Raji (cell line): Measurements from ENCODE around the gene PPP1R12C.

Source experiments
- POLR2A ChIP-seq: IDR thresholded peaks from 2 replicates; pipeline ENCODE4 v1.6.1; 2011; ENCODE audit warnings: low read depth, low read length, control low read depth; ENCODE audit not compliant: insufficient read depth

Gene PPP1R12C

GRCh38 chr19:55116859-55117662 is at the start of gene PPP1R12C:
TSS of gene PPP1R12C (minus strand) at chr19:55117637. CDS start at chr19:55117543, 94 bp downstream.
- TF ChIP-seq POLR2A = 0 out of 2 replicates have a peak, but pooled peaks have one; percentile 6

DNA sequence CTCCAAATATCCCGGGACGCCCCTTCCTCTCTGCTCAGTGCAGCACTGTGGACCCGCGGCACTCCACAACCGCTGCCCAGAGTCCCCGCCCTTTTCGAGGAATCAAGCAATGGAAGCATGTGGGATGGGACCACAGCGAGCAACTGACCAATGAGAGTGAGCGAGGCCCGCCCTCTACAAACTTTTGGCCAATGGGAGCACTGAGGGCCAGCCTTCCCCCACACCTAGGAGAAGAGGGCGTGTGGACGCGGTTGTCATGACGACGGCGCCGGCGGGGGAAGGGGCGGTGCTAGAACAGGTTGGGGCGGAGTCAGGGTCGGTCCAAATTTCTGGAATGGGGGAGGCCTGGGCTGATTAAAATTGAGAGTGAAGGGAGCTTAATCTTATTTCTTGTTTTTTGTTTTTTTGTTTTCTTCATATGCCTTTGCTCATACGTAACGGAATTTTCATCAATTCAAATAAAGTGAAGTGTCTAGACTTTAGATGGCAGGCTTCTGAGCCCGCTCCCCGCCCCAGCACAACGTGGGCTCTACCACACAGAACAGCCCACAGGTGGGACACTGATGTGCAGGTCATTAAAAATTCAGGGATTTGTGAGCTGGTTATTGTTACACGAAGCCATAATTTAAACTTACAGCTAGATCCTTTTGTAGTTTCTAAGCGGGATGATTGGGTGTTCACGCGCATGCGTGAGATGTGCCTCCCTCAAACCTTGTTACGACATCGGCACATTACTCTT is 49.3 kb upstream of the PPP1R12C start, which contains the start of gene DNAAF3:
DNAAF3 (minus strand) TSS at position 84 of the 739 bp plus-strand sequence. CDS start 200 bp downstream, outside the sequence.
- no peak for TF ChIP-seq POLR2A

GRCh38 chr19:55165952-55166529 is 48.6 kb upstream of the PPP1R12C start:
- no peak for TF ChIP-seq POLR2A

- TF ChIP-seq POLR2A = no peak
Measured at GRCh38 chr19:55161571-55162322, 44.3 kb upstream of the PPP1R12C start.

DNA sequence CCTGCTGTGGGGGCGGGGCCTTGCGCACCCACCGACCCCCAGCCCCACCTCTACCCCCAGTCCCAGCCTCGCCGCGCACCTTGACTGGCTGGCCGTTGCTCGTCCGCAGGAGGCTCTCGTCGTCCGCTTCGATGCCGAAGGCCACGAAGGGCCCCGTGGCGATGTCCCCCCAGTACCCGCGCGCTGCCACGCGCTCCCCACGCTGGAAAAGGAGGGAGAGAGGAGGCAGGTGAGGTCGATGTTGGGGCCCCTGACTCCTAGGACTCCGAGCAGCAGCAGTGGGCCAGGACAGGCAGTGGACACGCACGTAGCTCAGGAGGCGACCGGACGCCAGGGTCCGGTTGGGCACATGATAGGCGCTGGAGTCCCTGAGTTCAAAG is 43.5 kb upstream of the PPP1R12C start:
- no peak for TF ChIP-seq POLR2A

GRCh38 chr19:55160128-55160985 is 42.9 kb upstream of the PPP1R12C start:
- 0 out of 2 replicates have a peak, but pooled peaks have one; percentile 28 for TF ChIP-seq POLR2A

GRCh38 chr19:55158848-55159749 is 41.7 kb upstream of the PPP1R12C start:
- TF ChIP-seq POLR2A = no peak

GRCh38 chr19:55158423-55158822 is 41.0 kb upstream of the PPP1R12C start:
- no peak for TF ChIP-seq POLR2A

GRCh38 chr19:55157064-55157908 is 39.8 kb upstream of the PPP1R12C start, which contains the start of gene TNNI3:
TSS of gene TNNI3 (minus strand) at chr19:55157732. CDS start at chr19:55157589, 143 bp downstream.
- no peak for TF ChIP-seq POLR2A

- TF ChIP-seq POLR2A = no peak
Measured at GRCh38 chr19:55156202-55157063, 39.0 kb upstream of the PPP1R12C start.

GRCh38 chr19:55153652-55154264 is 36.3 kb upstream of the PPP1R12C start:
- TF ChIP-seq POLR2A = no peak

DNA sequence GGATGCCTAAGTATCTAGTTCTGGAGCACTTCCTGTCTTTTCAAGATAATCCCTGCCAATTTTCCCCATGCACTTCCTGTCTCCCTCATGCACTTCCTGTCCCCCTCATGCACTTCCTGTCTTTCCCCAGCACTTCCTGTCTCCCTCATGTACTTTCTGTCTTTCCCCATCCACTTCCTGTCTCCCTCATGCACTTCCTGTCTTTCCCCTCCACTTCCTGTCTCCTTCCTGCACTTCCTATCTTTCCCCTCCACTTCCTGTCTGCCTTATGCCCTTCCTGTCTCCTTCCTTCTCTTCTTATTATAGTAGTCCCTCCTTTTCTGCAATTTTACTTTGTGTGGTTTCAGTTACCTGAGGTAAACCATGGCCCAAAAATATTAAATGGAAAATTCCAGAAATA is 34.6 kb upstream of the PPP1R12C start:
- no peak for TF ChIP-seq POLR2A
